IPS-18a (cell line): ENCODE data around the gene TPBGL.

ENCODE experiments used
- H3K27ac ChIP-seq: one replicate; pipeline ENCODE4 v1.5.1; 2013; ENCODE audit warnings: low read length
- H3K27me3 ChIP-seq: one replicate; pipeline ENCODE4 v1.6.1; 2013; ENCODE audit warnings: mild to moderate bottlenecking, low read length; ENCODE audit not compliant: control insufficient read depth, insufficient read depth
- H3K36me3 ChIP-seq: one replicate; pipeline ENCODE4 v1.6.1; 2013; ENCODE audit warnings: low read depth, low read length; ENCODE audit not compliant: control insufficient read depth
- H3K4me1 ChIP-seq: one replicate; pipeline ENCODE4 v1.6.1; 2013; ENCODE audit warnings: low read depth, low read length; ENCODE audit not compliant: control insufficient read depth
- H3K4me3 ChIP-seq: one replicate; pipeline ENCODE4 v1.5.1; 2013; ENCODE audit warnings: low read length
- H3K9ac ChIP-seq: one replicate; pipeline ENCODE4 v1.6.1; 2013; ENCODE audit warnings: mild to moderate bottlenecking, low read length, moderate library complexity
- H3K9me3 ChIP-seq: one replicate; pipeline ENCODE4 v1.6.1; 2013; ENCODE audit warnings: low read depth, low read length; ENCODE audit not compliant: control insufficient read depth

The TPBGL gene, protein sequence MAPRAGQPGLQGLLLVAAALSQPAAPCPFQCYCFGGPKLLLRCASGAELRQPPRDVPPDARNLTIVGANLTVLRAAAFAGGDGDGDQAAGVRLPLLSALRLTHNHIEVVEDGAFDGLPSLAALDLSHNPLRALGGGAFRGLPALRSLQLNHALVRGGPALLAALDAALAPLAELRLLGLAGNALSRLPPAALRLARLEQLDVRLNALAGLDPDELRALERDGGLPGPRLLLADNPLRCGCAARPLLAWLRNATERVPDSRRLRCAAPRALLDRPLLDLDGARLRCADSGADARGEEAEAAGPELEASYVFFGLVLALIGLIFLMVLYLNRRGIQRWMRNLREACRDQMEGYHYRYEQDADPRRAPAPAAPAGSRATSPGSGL

GRCh38 chr11:75240311-75241035 lies at the start of gene TPBGL:
Gene TPBGL (plus strand): TSS chr11:75240774. CDS start chr11:75241050, 276 bp downstream.
- Histone ChIP-seq H3K9me3 (no peaks in the 10 kb centered on the region), H3K9ac (no peak within 1 kb of the TSS), H3K4me1 (peaks cover 23% of the 10 kb centered on the region), H3K4me3 (peak within 1 kb of the TSS; percentile 39), H3K27ac (no peak within 1 kb of the TSS), H3K27me3 (peaks cover 71% of the 10 kb centered on the region), H3K36me3 (no peaks in the 10 kb centered on the region)

GRCh38 chr11:75191330-75191717 lies 49.2 kb upstream of the TPBGL start:
- Histone ChIP-seq H3K36me3 (no peaks in the 10 kb centered on the region), H3K9ac (peak overlapping the region; percentile 2), H3K27me3 (no peaks in the 10 kb centered on the region), H3K4me1 (peaks cover 19% of the 10 kb centered on the region), H3K4me3 (no peak overlapping the region), H3K27ac (no peak overlapping the region), H3K9me3 (no peaks in the 10 kb centered on the region)

- Histone ChIP-seq H3K36me3 (no peaks in the 10 kb centered on the region), H3K4me3 (no peak overlapping the region), H3K27me3 (no peaks in the 10 kb centered on the region), H3K9me3 (no peaks in the 10 kb centered on the region), H3K27ac (no peak overlapping the region), H3K4me1 (peaks cover 19% of the 10 kb centered on the region), H3K9ac (no peak overlapping the region)
Observed at GRCh38 chr11:75193271-75193670, 47.3 kb upstream of the TPBGL start.

- Histone ChIP-seq H3K27me3 (no peaks in the 10 kb centered on the region), H3K9ac (no peak overlapping the region), H3K27ac (no peak overlapping the region), H3K4me1 (peaks cover 19% of the 10 kb centered on the region), H3K4me3 (no peak overlapping the region), H3K9me3 (no peaks in the 10 kb centered on the region), H3K36me3 (no peaks in the 10 kb centered on the region)
Observed at GRCh38 chr11:75193711-75194110, 46.9 kb upstream of the TPBGL start.

GRCh38 chr11:75194147-75194546 lies 46.4 kb upstream of the TPBGL start:
- peaks cover 19% of the 10 kb centered on the region for H3K4me1 ChIP-seq

GRCh38 chr11:75195167-75195962 lies 45.2 kb upstream of the TPBGL start:
- Histone ChIP-seq H3K4me3 (no peak overlapping the region), H3K9ac (no peak overlapping the region), H3K27ac (no peak overlapping the region)

More at GRCh38 chr11:75194147-75194546, 46.4 kb upstream of the TPBGL start:
- Histone ChIP-seq H3K9me3 (no peaks in the 10 kb centered on the region), H3K27me3 (no peaks in the 10 kb centered on the region), H3K4me3 (no peak overlapping the region), H3K27ac (no peak overlapping the region), H3K9ac (no peak overlapping the region), H3K36me3 (no peaks in the 10 kb centered on the region)

GRCh38 chr11:75196426-75196825 lies 44.1 kb upstream of the TPBGL start:
- no peaks in the 10 kb centered on the region for H3K36me3 ChIP-seq
- H3K4me3 ChIP-seq, result no peak overlapping the region
- no peak overlapping the region for H3K27ac ChIP-seq
- no peaks in the 10 kb centered on the region for H3K9me3 ChIP-seq
- H3K27me3 ChIP-seq, result no peaks in the 10 kb centered on the region
- peaks cover 11% of the 10 kb centered on the region for H3K4me1 ChIP-seq
- H3K9ac ChIP-seq, result no peak overlapping the region

More at GRCh38 chr11:75195167-75195962, 45.2 kb upstream of the TPBGL start:
- Histone ChIP-seq H3K9me3 (no peaks in the 10 kb centered on the region), H3K4me1 (peaks cover 19% of the 10 kb centered on the region), H3K27me3 (no peaks in the 10 kb centered on the region), H3K36me3 (no peaks in the 10 kb centered on the region)

- H3K27ac ChIP-seq, result no peak overlapping the region
- H3K9ac ChIP-seq, result no peak overlapping the region
- no peaks in the 10 kb centered on the region for H3K36me3 ChIP-seq
- H3K4me3 ChIP-seq, result no peak overlapping the region
- peaks cover 5% of the 10 kb centered on the region for H3K4me1 ChIP-seq
- no peaks in the 10 kb centered on the region for H3K27me3 ChIP-seq
- no peaks in the 10 kb centered on the region for H3K9me3 ChIP-seq
Observed at GRCh38 chr11:75197512-75198277, 42.9 kb upstream of the TPBGL start.

DNA sequence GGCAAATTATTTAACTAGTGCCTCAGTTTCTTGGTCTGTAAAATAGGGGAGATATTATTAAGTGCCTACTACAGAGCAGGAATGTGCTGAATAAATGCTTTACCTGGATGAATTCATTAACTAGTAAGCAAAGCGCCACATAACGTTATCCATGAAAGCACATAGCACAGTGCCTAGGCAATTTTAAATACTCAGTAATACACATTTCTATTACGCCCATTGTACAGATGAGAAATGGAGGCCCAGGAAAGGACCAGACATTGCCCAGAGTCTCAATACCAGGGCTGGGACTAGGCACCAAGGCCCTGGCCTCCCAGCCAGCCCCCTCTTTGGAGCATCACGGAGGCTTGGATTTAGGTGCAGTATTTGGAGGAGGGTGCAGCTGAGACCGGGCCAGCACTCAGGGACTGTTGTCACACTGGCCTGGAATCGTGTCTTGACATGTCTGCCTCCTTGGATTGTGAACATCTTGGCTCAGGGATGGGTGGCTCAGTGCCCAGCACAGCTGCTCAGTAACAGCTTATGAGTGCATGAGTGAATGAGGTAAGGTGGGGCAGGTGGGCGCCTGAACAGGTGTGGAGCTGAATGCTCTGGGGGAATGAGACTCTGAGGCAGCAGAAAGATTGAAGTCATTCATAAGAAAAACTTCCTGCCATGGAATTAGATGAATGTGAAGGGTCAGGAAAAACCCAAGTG lies 42.1 kb upstream of the TPBGL start:
- H3K36me3 ChIP-seq, result no peaks in the 10 kb centered on the region
- no peak overlapping the region for H3K27ac ChIP-seq
- no peaks in the 10 kb centered on the region for H3K27me3 ChIP-seq
- peaks cover 5% of the 10 kb centered on the region for H3K4me1 ChIP-seq
- no peak overlapping the region for H3K9ac ChIP-seq
- H3K9me3 ChIP-seq, result no peaks in the 10 kb centered on the region
- no peak overlapping the region for H3K4me3 ChIP-seq

DNA sequence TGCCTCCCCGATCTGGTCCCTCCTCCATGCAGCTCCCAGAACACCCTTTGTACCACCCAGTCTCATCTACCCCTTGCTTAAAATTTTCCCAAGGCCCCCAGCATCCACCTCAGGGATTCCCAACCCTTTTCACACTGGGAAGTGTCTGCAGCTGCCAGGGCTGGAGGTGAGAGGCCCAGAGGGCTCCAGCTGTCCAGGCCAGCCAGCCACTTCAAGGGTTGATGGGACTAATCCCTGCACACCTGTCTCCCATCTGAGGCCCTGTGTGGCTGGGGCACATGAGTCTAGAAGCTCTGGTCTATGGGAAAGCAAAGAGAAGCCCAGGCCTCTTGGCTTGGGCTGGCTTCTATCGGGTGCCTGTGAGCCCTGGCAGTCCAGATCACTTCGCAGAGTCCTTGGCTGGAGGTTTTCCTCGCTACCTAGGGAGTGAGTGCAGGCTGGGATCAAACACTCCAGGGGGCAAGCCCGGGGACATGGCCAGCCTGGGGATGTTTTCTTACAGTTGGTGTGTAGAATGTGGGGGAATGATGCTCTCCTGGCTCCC lies 41.1 kb upstream of the TPBGL start:
- peaks cover 5% of the 10 kb centered on the region for H3K4me1 ChIP-seq
- H3K36me3 ChIP-seq, result no peaks in the 10 kb centered on the region
- H3K4me3 ChIP-seq, result no peak overlapping the region
- no peak overlapping the region for H3K9ac ChIP-seq
- no peaks in the 10 kb centered on the region for H3K9me3 ChIP-seq
- H3K27me3 ChIP-seq, result no peaks in the 10 kb centered on the region
- no peak overlapping the region for H3K27ac ChIP-seq
